ENCODE results near the gene MYOM3.

MYOM3 gene

DNA sequence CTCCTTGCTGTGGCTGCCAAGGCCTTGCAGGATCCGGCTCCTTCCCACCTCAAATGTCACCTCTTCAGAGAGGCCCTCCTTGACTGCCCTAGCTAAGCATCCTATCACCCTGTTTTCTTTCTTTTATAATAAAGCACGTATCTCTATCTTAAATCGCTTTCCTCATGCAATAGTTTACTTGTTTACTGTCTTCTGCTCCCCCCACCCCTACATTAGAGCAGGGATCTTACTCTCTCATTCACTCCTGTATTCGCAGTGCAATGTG lies 36.4 kb downstream of the MYOM3 start:
- TF ChIP-seq, protein P1, sequence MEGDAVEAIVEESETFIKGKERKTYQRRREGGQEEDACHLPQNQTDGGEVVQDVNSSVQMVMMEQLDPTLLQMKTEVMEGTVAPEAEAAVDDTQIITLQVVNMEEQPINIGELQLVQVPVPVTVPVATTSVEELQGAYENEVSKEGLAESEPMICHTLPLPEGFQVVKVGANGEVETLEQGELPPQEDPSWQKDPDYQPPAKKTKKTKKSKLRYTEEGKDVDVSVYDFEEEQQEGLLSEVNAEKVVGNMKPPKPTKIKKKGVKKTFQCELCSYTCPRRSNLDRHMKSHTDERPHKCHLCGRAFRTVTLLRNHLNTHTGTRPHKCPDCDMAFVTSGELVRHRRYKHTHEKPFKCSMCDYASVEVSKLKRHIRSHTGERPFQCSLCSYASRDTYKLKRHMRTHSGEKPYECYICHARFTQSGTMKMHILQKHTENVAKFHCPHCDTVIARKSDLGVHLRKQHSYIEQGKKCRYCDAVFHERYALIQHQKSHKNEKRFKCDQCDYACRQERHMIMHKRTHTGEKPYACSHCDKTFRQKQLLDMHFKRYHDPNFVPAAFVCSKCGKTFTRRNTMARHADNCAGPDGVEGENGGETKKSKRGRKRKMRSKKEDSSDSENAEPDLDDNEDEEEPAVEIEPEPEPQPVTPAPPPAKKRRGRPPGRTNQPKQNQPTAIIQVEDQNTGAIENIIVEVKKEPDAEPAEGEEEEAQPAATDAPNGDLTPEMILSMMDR (conservative IDR thresholded peaks at IDR 0.05): no peak
- no peak for TF ChIP-seq ZFX (IDR thresholded peaks at IDR 0.05)
- H3K27ac ChIP-seq: no peak overlapping the region

DNA sequence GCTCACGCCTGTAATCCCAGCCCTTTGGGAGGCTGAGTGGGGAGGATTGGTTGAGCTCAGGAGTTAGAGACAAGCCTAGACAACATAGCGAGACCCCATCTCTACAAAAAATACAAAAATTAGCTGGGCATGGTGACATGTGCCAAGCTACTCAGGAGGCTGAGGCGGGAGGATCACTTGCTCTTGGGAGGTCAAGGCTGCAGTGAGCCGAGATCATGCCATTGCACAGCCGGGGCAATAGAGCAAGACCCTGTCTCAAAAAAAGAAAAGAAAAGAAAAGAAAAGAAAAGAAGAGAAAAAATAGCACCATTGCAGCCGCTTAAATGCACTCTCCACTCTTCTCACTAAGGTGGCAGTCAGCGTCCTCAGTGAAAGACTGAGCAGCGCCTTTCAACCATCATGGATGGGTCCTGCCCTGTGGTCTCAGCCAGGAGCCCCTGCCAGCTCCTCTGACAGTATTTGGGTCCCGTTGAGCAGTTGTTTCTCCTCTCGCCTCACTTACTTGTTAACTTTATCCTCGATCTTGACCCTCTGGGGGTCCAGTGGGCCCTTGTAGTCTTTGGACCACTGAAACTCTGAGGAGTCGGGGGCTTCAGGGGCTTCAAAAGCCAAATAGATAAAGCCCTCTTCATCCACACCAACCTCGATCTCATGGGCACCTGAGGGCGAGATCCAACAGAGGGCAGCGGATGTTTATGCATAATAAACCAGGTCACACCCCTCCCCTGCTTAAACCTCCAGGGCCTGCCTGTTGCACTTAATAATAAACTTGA lies 36.9 kb downstream of the MYOM3 start:
- no peak overlapping the region for H3K27ac ChIP-seq
- TF ChIP-seq, protein P1 (conservative IDR thresholded peaks at IDR 0.05): no peak
- no peak for TF ChIP-seq ZFX (IDR thresholded peaks at IDR 0.05)

DNA sequence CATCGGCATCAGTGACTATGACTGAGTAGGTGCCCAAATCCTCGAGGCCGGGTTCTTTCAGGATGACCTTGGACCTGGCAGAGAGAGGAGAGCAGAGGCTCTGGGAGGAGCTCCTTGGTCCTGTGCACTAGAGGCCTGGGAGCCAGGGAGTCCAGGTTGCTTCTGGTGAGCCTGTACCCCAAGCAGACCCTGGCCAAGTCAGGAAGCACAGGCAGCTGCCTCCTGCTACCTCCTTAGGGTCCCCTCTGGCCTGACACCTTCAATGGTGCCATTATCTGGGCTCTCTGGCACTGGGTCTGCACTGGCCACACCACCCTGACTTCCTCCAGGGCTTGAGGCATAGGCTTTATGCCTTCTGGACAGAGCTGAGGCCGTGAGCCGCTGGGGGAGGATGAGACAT lies 37.7 kb downstream of the MYOM3 start:
- TF ChIP-seq, protein P1 (conservative IDR thresholded peaks at IDR 0.05): no peak
- no peak for TF ChIP-seq ZFX (IDR thresholded peaks at IDR 0.05)

DNA sequence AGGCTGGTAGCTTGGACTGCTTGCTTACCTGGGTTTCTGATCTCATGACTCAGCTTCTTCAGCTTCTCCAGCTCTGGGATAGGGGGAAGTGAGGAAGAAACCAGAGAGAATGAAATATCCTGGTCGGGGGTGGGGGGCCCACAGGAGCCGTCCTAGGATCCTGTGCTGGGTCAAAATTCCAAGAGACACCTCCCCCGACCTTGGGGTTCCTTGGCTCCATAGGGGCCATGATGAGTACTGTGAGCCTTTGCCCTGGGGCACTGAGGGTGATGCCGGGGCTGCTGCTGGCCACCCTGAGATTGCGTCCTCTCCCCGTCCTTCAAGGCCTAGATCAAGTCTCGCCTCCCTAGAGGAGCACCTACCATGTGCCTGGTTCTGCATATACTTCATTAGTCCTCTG lies 40.0 kb downstream of the MYOM3 start:
- H3K27ac ChIP-seq: no peak overlapping the region
- TF ChIP-seq, protein P1 (conservative IDR thresholded peaks at IDR 0.05): no peak
- no peak for TF ChIP-seq ZFX (IDR thresholded peaks at IDR 0.05)

More for the DNA sequence above, 37.7 kb downstream of the MYOM3 start:
- no peak overlapping the region for H3K27ac ChIP-seq

DNA sequence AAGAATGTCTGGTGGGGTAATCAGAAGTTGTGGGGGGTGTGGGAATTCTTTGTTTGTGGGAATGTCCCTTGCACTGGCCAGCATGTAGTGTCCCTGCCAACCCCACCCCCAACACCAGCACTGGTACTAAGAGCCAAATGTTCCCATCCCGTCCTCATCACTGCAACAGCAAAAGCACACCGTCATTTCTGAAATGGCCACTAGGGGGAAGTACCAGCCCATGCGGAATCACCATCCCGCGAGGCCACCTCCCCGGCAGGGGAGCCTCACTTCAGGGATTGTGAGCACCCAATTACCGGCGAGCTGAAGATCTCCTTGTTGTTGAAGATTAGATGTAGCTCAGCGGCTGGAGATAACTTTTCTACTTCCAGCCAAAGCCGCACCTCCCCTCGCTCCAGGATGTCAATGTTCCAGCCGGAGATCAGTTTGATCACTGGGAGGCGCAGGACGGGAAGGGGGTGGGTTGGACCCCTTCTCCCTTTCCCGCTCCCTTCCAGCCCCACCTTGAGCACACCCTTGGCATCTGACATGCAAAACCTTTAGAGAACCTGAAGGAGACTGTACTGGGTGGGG lies 41.0 kb downstream of the MYOM3 start:
- TF ChIP-seq ZFX (IDR thresholded peaks at IDR 0.05): no peak
- TF ChIP-seq, protein P1 (conservative IDR thresholded peaks at IDR 0.05): peak; percentile 84
- no peak overlapping the region for H3K27ac ChIP-seq

DNA sequence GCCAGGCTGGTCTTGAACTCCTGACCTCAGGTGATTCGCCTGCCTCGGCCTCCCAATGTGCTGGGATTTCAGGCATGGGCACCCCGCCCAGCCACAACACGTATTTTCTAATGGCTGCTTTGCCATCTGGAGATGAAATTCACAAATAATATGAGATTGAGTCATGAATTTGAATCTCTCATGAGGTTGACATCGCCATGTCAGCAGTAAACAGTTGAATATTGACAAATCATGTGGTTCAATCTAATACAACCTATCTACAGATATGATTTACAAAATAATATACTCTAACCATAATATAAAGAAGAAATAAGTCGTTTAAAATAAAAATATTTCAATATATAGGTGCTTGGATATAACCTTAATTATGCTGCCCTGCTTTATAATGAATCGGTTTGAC lies 42.1 kb downstream of the MYOM3 start:
- TF ChIP-seq, protein P1 (conservative IDR thresholded peaks at IDR 0.05): no peak
- no peak for TF ChIP-seq ZFX (IDR thresholded peaks at IDR 0.05)
- no peak overlapping the region for H3K27ac ChIP-seq

DNA sequence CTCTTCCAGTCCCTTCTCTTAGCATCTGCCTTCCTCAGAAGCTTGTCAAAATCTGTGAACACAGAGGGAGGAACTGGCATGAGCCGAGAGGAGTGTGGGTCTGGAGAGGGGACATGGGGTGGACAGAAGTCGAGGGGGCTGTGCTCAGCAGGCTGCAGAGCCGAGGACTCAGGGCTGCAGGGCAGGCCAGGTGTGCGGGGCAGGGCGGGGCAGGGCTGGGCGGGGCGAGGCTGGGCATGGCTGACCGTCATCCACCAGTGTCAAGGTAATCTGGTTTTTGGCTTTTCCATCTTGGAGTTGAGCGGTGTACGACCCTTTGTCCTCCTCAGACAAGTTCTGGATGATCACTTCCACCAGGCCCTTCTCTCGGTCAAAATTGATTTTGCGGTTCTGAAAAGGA lies 44.0 kb downstream of the MYOM3 start:
- no peak overlapping the region for H3K27ac ChIP-seq
- TF ChIP-seq, protein P1 (conservative IDR thresholded peaks at IDR 0.05): no peak
- TF ChIP-seq ZFX (IDR thresholded peaks at IDR 0.05): no peak
